HL-60/S4 treated with phorbol 12-myristate 13-acetate at 8.2 ng/mL for 4 days and 3 days (cell line): ENCODE measurements around the gene SOCS3.

Experiments
- in situ Hi-C: fragments of 300-500 bp; cut with MboI; formaldehyde crosslinking; loops from 2 replicates; pipeline ENCODE4 v1.15.0; 2022; ENCODE audit warnings: low sequenced_read_pairs

Gene SOCS3

GRCh38 chr17:78359997-78360370 is at the start of gene SOCS3:
Gene SOCS3, minus strand, starts transcription at chr17:78360077. Its CDS starts 982 bp downstream, at chr17:78359095.
- in situ Hi-C loops: loop anchor here (10.0 kb wide), 1 partner anchor 65 kb away; no protein-coding TSS in a partner anchor

GRCh38 chr17:78409191-78409928 is 49.5 kb upstream of the SOCS3 start:
- in situ Hi-C loops: no loop called here

- in situ Hi-C loops: no loop called here
Measured at GRCh38 chr17:78408476-78409050, 48.7 kb upstream of the SOCS3 start.

GRCh38 chr17:78407387-78408000 is 47.6 kb upstream of the SOCS3 start:
- in situ Hi-C loops: no loop called here

GRCh38 chr17:78406920-78407319 is 47.0 kb upstream of the SOCS3 start:
- in situ Hi-C loops: no loop called here

GRCh38 chr17:78406396-78406795 is 46.5 kb upstream of the SOCS3 start:
- in situ Hi-C loops: no loop called here

GRCh38 chr17:78403822-78404221 is 43.9 kb upstream of the SOCS3 start:
- in situ Hi-C loops: no loop called here

GRCh38 chr17:78401891-78402290 is 42.0 kb upstream of the SOCS3 start:
- in situ Hi-C loops: no loop called here

- in situ Hi-C loops: no loop called here
Measured at GRCh38 chr17:78401246-78401645, 41.4 kb upstream of the SOCS3 start.

GRCh38 chr17:78400581-78401240 is 40.8 kb upstream of the SOCS3 start:
- in situ Hi-C loops: no loop called here

GRCh38 chr17:78399693-78400144 is 39.8 kb upstream of the SOCS3 start:
- in situ Hi-C loops: no loop called here

- in situ Hi-C loops: no loop called here
Measured at GRCh38 chr17:78399028-78399692, 39.3 kb upstream of the SOCS3 start.

- in situ Hi-C loops: no loop called here
Measured at GRCh38 chr17:78398390-78398789, 38.5 kb upstream of the SOCS3 start.

GRCh38 chr17:78397681-78398101 is 37.8 kb upstream of the SOCS3 start:
- in situ Hi-C loops: no loop called here

GRCh38 chr17:78396441-78397337 is 36.8 kb upstream of the SOCS3 start:
- in situ Hi-C loops: no loop called here

- in situ Hi-C loops: no loop called here
Measured at GRCh38 chr17:78395155-78395554, 35.3 kb upstream of the SOCS3 start.

GRCh38 chr17:78394209-78394608 is 34.3 kb upstream of the SOCS3 start:
- in situ Hi-C loops: no loop called here

- in situ Hi-C loops: no loop called here
Measured at GRCh38 chr17:78393575-78393974, 33.7 kb upstream of the SOCS3 start.

- in situ Hi-C loops: no loop called here
Measured at GRCh38 chr17:78392295-78392694, 32.4 kb upstream of the SOCS3 start.

GRCh38 chr17:78391843-78392242 is 32.0 kb upstream of the SOCS3 start:
- in situ Hi-C loops: no loop called here
